GM18511 (cell line): ENCODE results near the gene ANO6.
"Not testable (repeated sequence)": the region's sequence is repeated elsewhere in the genome, so short reads cannot be mapped to it uniquely, and the experiment has no call there.

Experiments
- ATAC-seq: cut with Tn5 transposase; IDR thresholded peaks from one replicate; pipeline ENCODE4 v1.9.1; 2021; ENCODE audit warnings: mild to moderate bottlenecking, moderate library complexity; ENCODE audit not compliant: unreplicated experiment

Gene ANO6

DNA sequence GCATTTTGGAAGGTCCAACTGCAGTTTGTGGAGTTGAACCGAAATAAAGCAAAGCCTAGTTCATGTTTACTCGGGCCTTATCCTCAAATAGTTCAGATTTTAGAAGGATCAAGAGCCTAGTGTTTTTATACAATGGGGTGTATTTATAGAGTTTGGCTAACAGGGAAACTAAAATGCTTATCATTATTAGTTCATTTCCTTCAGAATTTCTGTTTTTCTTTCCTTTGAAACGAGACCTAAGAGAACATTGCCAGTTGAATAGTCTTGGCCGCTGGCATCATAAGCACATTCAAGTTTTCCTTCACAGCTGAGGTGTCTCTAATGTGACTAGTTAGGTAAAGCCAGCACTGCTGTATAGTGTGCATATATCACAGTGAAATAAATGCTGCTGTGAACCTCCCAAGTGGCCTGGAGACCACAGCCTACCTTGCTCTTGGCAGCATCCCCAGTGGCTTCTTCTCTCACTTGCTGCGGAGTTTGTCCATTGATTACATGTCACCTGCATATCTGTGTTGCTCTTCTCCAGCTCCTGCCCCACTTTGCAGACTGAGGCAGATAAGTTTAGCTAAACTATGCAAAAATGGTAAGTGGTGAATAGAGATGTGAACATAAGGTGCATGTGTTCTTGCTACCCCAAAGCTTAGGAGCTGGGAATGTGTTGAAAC lies 88.8 kb downstream of the ANO6 start:
- ATAC-seq = no peak

DNA sequence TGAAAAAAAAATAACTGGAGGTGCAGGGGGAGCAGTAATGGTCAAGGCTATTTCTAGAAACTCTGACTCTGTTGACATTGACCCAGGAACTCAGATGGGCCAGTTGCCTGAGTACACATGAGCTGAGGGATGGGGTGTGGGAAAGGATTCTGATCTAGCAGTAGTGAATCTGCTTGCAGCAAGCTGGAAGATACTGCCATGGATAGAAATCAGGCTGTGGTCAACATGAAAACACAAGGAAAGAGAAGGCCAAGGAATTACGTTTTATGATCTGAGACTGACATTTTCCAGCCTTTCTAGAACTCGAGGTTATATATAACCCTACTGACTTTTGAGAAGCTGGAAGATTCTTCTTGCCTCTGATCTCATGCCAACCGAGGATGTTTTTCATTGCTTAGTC lies 90.0 kb downstream of the ANO6 start:
- ATAC-seq = no peak

- ATAC-seq = no peak
Observed at GRCh38 chr12:45309836-45310626, 94.1 kb downstream of the ANO6 start.

DNA sequence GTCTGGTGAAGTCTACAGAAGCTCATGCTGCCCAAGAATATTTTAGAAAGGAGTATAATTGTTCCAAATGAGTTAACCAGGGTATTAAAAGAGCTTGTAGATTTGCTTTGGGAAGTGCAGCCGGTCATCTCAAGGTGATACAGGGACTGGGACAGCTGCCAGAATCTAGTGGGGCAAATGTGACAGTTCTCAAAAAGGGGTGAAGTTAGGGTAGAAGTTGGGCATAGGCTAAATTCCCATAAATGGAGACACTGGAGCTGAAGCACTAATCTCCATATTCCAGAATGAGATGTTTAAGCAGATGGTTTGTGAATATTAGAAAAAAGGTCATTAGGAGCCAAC lies 94.7 kb downstream of the ANO6 start:
- no peak for ATAC-seq

DNA sequence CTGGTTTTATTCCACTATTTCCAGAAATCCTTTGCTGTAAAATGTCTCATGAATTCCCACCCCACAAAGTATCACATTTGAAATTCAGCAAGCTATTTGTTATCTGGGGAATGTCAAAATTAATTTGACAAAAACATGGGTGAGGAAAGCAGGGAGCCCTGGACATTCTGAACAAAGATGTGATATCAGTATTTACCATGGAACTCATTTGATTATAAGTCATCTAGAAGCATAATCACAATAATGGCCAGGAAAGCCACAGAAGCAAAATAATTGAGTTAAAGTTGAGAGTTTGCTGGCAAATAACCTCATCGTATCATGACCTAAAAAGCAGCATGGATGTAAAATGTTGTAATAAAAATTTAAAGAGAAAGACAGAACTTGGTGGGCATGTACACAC lies 96.1 kb downstream of the ANO6 start:
- ATAC-seq = no peak

GRCh38 chr12:45314770-45315169 lies 98.9 kb downstream of the ANO6 start:
- no peak for ATAC-seq

GRCh38 chr12:45315462-45315861 lies 99.6 kb downstream of the ANO6 start:
- no peak for ATAC-seq

DNA sequence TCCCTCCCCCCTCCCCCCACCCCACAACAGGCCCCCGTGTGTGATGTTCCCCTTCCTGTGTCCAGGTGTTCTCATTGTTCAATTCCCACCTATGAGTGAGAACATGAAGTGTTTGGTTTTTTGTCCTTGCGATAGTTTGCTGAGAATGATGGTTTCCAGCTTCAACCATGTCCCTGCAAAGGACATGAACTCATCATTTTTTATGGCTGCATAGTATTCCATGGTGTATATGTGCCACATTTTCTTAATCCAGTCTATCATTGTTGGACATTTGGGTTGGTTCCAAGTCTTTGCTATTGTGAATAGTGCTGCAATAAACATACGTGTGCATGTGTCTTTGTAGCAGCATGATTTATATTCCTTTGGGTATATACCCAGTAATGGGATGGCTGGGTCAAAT lies 101.4 kb downstream of the ANO6 start:
- not testable (repeated sequence) for ATAC-seq

GRCh38 chr12:45322810-45323209 lies 106.9 kb downstream of the ANO6 start:
- no peak for ATAC-seq

DNA sequence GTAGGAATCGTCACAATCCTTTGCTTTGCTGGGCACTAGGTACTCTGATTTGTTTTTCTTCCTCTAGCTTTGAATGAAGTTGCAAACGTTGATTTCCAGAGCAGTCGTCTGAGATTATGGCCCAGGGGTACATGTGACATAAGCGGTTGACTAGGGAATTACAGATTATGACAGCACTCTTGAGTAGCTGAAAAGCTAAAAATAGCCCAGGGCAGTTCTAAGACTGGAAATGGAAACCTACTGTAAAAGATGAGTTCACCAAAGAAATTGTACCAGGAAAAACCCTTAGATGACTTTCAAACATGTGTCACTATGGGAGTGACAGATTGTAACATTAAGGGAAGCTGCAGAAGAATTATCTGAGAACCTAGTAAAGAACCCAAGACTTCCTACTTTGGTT lies 108.5 kb downstream of the ANO6 start:
- no peak for ATAC-seq

DNA sequence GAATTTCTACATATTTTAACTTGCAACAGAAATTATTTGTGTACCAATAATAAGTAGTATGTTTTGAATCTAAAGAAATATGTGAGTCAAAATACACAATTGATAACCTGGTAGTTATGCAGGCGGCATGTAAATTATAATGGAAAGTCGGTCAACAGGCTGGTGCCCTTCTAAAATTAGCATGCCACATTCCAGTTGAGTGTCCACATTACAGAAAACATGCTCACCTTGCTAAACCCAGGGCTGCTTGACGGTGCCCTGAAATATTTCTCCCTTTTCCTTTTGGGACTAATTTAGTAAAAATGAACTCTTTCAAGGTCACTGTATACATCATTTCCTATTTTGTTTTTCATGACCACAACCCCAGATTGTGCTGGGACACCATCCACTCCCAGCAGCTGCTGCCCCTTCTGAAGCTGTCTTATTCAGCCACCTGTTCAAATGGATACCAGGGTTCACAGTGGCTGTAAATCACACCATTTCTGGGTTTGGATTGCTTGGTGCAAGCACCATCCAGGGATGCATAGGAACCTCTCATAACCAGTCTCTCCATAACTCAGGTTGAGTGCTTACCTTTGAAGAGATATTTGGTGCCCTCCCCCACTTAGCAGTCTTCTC lies 110.6 kb downstream of the ANO6 start:
- no peak for ATAC-seq

DNA sequence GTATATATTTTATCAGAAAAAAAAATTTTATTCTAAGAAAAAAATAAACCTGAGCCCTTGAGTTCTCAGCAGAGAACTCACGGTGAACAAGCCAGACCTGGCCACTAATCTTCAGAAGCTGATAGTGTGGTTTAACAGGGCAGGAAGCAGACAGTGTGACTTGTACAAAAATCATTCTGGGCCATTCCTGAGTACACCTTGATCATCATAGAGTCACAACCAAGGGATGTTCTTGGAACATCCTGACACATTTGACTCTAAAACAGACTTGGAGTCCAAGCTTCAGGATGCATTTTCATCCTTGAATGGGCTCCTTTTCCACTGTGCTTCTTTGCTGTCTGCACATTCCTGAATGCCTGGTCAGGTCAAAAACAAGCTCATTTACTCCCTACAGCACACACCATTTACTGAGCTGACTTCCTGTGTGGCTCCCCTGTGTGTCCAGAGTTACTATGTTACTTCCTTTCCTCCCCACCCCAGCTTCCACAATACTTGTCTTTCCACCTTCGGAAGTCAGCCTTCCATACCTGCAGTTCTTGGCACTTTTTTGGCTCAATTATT lies 112.0 kb downstream of the ANO6 start:
- ATAC-seq = no peak

DNA sequence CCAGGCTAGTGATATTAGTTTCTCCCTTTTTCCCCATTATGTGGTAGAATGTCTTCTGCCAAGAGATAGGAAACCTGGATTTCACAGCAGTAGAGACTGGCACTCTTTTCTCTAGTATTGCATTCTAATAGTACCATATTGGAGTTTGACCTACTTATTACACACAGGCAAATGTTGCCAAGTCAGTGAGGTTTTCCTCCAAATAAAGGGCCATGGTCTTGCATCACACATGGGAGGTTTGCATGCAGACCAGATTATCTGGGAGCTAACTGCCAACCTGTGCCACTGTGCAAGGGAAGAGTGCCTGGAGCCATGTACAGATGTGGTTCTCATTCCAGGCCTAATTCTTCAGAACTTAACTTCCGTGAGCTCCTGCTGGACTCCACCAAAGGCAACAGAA lies 113.3 kb downstream of the ANO6 start:
- no peak for ATAC-seq

- no peak for ATAC-seq
Observed at GRCh38 chr12:45329702-45330101, 113.8 kb downstream of the ANO6 start.

DNA sequence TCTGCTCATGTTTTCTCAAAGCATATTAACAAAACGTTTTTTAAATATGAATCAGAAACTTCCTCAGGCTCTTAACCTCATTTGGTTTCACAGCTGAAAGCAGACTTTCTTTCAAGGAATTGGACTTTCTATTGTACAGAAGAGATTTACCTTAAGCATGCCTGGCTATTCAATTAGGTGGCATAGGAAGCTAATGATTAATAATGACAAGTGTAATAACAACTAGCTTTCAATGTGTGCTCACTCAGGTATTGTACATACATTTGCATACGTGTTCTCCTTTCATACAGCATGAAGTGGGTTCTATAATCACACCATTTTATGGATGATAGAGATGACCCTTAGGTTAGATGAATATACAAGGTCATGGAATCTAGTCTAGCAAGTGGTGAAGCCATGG lies 115.7 kb downstream of the ANO6 start:
- no peak for ATAC-seq

DNA sequence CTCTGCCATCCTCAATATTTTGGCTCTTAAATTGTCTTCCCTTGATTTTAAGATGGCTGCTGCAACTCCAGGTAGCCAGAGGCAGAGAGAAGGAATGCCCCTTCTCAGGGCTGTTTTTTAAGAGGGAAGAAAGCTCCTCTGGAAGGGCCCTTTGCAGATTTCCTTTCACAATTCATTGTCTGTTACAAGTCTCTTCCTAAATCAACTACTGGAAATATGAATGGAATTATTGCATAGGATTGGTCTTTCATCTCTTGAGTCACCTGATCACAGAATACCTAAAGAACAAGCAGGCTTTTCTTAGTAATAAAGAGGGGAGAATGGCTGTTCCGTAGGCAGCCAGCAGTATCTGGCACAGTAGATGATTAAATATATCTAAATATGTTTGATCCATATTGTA lies 118.5 kb downstream of the ANO6 start:
- ATAC-seq = no peak

GRCh38 chr12:45336331-45336730 lies 120.4 kb downstream of the ANO6 start:
- ATAC-seq = no peak

GRCh38 chr12:45336762-45337596 lies 121.1 kb downstream of the ANO6 start:
- ATAC-seq = no peak

DNA sequence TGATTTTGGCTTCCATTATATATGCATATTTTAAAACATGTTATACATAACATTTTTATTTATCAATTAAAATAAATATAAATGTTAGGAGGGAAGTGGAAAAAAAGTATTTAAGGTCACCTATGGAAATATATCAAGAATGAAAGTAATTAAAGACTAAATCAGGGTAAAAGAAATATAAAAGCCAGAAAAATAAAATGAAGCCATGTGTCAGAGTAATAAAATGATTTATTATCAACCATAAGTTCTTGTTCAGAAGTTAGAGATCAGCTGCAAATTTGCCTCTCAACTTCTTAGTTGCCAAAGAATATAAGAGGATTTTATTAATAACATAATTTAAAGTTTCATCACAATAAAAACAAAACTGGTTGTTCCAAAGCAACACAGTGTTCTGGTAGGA lies 121.9 kb downstream of the ANO6 start:
- ATAC-seq = no peak

- ATAC-seq = no peak
Observed at GRCh38 chr12:45338272-45338671, 122.4 kb downstream of the ANO6 start.

DNA sequence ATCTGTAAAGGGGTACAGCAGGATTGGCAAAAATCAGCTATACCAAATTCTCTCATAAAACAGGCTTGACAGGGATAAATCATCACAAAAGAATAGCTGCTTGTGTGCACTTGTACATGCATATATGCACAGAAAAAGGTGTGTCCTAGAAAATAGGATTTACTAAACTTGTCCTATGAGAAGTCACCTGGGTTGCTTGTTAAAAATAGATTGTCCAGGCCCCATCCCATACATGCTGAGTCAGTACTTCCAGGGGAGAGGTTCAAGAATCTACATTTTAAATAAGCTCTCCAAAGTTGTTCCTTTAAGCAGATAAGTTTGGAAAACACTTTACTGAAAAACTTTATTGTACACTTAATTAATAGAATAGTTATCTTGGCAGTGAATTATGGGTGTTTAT lies 123.1 kb downstream of the ANO6 start:
- ATAC-seq = no peak
